ENCODE measurements around the gene PDE7B.

PDE7B gene

GRCh38 chr6:135813401-135813800 lies 38.1 kb upstream of the PDE7B start:
- no peak overlapping the region for H3K9ac ChIP-seq (ENCODE audit: low read length)
- no peak overlapping the region for H3K27ac ChIP-seq (ENCODE audit: low read depth, low read length)
- no peaks in the 10 kb centered on the region for H3K79me2 ChIP-seq (ENCODE audit: control insufficient read depth, insufficient read depth, low read length)
- H4K8ac ChIP-seq (ENCODE audit: low read depth, low read length), result no peak overlapping the region
- H3K4ac ChIP-seq (ENCODE audit: low read depth, low read length), result no peak overlapping the region
- H2BK5ac ChIP-seq (ENCODE audit: low read length), result no peak overlapping the region
- H3K27me3 ChIP-seq (ENCODE audit: insufficient read depth, low read length, poor library complexity), result no peaks in the 10 kb centered on the region
- H3K79me1 ChIP-seq (ENCODE audit: low read length), result no peaks in the 10 kb centered on the region
- no peak overlapping the region for H3K56ac ChIP-seq (ENCODE audit: low read length)
- H3K4me2 ChIP-seq (ENCODE audit: low read length), result no peak overlapping the region
- no peak overlapping the region for H3K23ac ChIP-seq (ENCODE audit: low read length)
- no CpG with 5 or more reads among the region's 6 CpGs for WGBS (ENCODE audit: extremely low coverage, insufficient coverage, low lambda C conversion rate)
- no peak overlapping the region for H3K18ac ChIP-seq (ENCODE audit: low read length)
- H4K5ac ChIP-seq (ENCODE audit: low read length), result no peak overlapping the region
- no peak for DNase-seq
- H2BK15ac ChIP-seq (replicated peaks; ENCODE audit: low read depth), result no peak overlapping the region
- no peak overlapping the region for H2BK120ac ChIP-seq (ENCODE audit: low read depth, low read length)
- no peaks in the 10 kb centered on the region for H3K4me1 ChIP-seq (ENCODE audit: control insufficient read depth, low read depth, low read length)
- H3K4me3 ChIP-seq (ENCODE audit: low read length), result no peak overlapping the region
- H2AK5ac ChIP-seq (ENCODE audit: low read length), result no peak overlapping the region
- H3K36me3 ChIP-seq (ENCODE audit: control insufficient read depth, insufficient read depth, low read length), result no peaks in the 10 kb centered on the region

DNA sequence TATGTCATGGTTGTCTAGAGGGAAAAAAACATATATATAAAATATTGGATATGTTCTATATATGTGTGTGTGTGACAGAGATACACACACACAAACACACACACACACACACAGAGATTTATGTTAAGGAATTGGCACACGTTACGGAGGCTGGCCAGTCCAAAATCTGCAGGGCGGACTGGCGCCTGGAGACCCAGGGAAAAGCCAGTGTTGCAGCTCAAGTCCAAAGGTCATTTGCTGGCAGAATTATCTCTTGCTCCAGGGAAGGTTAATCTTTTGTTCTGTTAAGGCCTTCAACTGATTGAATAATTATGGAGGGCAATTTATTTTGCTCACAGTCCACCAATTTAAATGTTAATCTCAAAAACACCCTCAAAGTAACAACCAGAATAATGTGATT lies 37.5 kb upstream of the PDE7B start:
- Histone ChIP-seq H2BK5ac (ENCODE audit: low read length) (no peak overlapping the region), H3K4me2 (ENCODE audit: low read length) (no peak overlapping the region), H3K27me3 (ENCODE audit: insufficient read depth, low read length, poor library complexity) (no peaks in the 10 kb centered on the region), H4K8ac (ENCODE audit: low read depth, low read length) (no peak overlapping the region), H3K4me3 (ENCODE audit: low read length) (no peak overlapping the region), H3K79me2 (ENCODE audit: control insufficient read depth, insufficient read depth, low read length) (no peaks in the 10 kb centered on the region), H3K36me3 (ENCODE audit: control insufficient read depth, insufficient read depth, low read length) (no peaks in the 10 kb centered on the region), H3K23ac (ENCODE audit: low read length) (no peak overlapping the region), H3K9ac (ENCODE audit: low read length) (no peak overlapping the region), H3K56ac (ENCODE audit: low read length) (no peak overlapping the region), H2BK15ac (replicated peaks; ENCODE audit: low read depth) (no peak overlapping the region), H2AK5ac (ENCODE audit: low read length) (no peak overlapping the region), H2BK120ac (ENCODE audit: low read depth, low read length) (no peak overlapping the region), H3K27ac (ENCODE audit: low read depth, low read length) (no peak overlapping the region), H4K5ac (ENCODE audit: low read length) (no peak overlapping the region), H3K18ac (ENCODE audit: low read length) (no peak overlapping the region), H3K79me1 (ENCODE audit: low read length) (no peaks in the 10 kb centered on the region), H3K4me1 (ENCODE audit: control insufficient read depth, low read depth, low read length) (no peaks in the 10 kb centered on the region), H3K4ac (ENCODE audit: low read depth, low read length) (no peak overlapping the region)
- DNase-seq, result no peak
- WGBS (ENCODE audit: extremely low coverage, insufficient coverage, low lambda C conversion rate), result no CpG with 5 or more reads among the region's 4 CpGs

- DNase-seq, result no peak
- H3K4me2 ChIP-seq (ENCODE audit: low read length), result no peak overlapping the region
- no peaks in the 10 kb centered on the region for H3K79me2 ChIP-seq (ENCODE audit: control insufficient read depth, insufficient read depth, low read length)
Measured at GRCh38 chr6:135815216-135815615, 36.3 kb upstream of the PDE7B start.

GRCh38 chr6:135817035-135817434 lies 34.5 kb upstream of the PDE7B start:
- no peak overlapping the region for H2BK15ac ChIP-seq (replicated peaks; ENCODE audit: low read depth)
- DNase-seq, result no peak
- H4K5ac ChIP-seq (ENCODE audit: low read length), result no peak overlapping the region
- no peak overlapping the region for H3K18ac ChIP-seq (ENCODE audit: low read length)
- no peak overlapping the region for H2BK120ac ChIP-seq (ENCODE audit: low read depth, low read length)
- no peak overlapping the region for H2AK5ac ChIP-seq (ENCODE audit: low read length)
- H3K4me2 ChIP-seq (ENCODE audit: low read length), result no peak overlapping the region
- H3K79me1 ChIP-seq (ENCODE audit: low read length), result no peaks in the 10 kb centered on the region
- H3K4me3 ChIP-seq (ENCODE audit: low read length), result no peak overlapping the region
- H4K8ac ChIP-seq (ENCODE audit: low read depth, low read length), result no peak overlapping the region
- H3K27ac ChIP-seq (ENCODE audit: low read depth, low read length), result no peak overlapping the region
- H3K36me3 ChIP-seq (ENCODE audit: control insufficient read depth, insufficient read depth, low read length), result no peaks in the 10 kb centered on the region
- no peak overlapping the region for H3K56ac ChIP-seq (ENCODE audit: low read length)
- H3K4ac ChIP-seq (ENCODE audit: low read depth, low read length), result no peak overlapping the region
- H3K23ac ChIP-seq (ENCODE audit: low read length), result no peak overlapping the region
- H2BK5ac ChIP-seq (ENCODE audit: low read length), result no peak overlapping the region
- no peaks in the 10 kb centered on the region for H3K4me1 ChIP-seq (ENCODE audit: control insufficient read depth, low read depth, low read length)
- H3K79me2 ChIP-seq (ENCODE audit: control insufficient read depth, insufficient read depth, low read length), result no peaks in the 10 kb centered on the region
- no peaks in the 10 kb centered on the region for H3K27me3 ChIP-seq (ENCODE audit: insufficient read depth, low read length, poor library complexity)
- WGBS (ENCODE audit: extremely low coverage, insufficient coverage, low lambda C conversion rate), result no CpG with 5 or more reads among the region's 2 CpGs
- H3K9ac ChIP-seq (ENCODE audit: low read length), result no peak overlapping the region

More at GRCh38 chr6:135815216-135815615, 36.3 kb upstream of the PDE7B start:
- H3K27ac ChIP-seq (ENCODE audit: low read depth, low read length), result no peak overlapping the region
- no peak overlapping the region for H2AK5ac ChIP-seq (ENCODE audit: low read length)
- no peak overlapping the region for H3K9ac ChIP-seq (ENCODE audit: low read length)
- no peak overlapping the region for H4K8ac ChIP-seq (ENCODE audit: low read depth, low read length)
- no peak overlapping the region for H3K23ac ChIP-seq (ENCODE audit: low read length)
- no peak overlapping the region for H4K5ac ChIP-seq (ENCODE audit: low read length)
- no peak overlapping the region for H3K4ac ChIP-seq (ENCODE audit: low read depth, low read length)
- H3K4me1 ChIP-seq (ENCODE audit: control insufficient read depth, low read depth, low read length), result no peaks in the 10 kb centered on the region
- no peak overlapping the region for H2BK5ac ChIP-seq (ENCODE audit: low read length)
- H3K36me3 ChIP-seq (ENCODE audit: control insufficient read depth, insufficient read depth, low read length), result no peaks in the 10 kb centered on the region
- no peak overlapping the region for H3K4me3 ChIP-seq (ENCODE audit: low read length)
- no peak overlapping the region for H2BK15ac ChIP-seq (replicated peaks; ENCODE audit: low read depth)
- H3K27me3 ChIP-seq (ENCODE audit: insufficient read depth, low read length, poor library complexity), result no peaks in the 10 kb centered on the region
- WGBS (ENCODE audit: extremely low coverage, insufficient coverage, low lambda C conversion rate), result no CpG with 5 or more reads among the region's 4 CpGs
- H3K56ac ChIP-seq (ENCODE audit: low read length), result no peak overlapping the region
- H2BK120ac ChIP-seq (ENCODE audit: low read depth, low read length), result no peak overlapping the region
- H3K18ac ChIP-seq (ENCODE audit: low read length), result no peak overlapping the region
- H3K79me1 ChIP-seq (ENCODE audit: low read length), result no peaks in the 10 kb centered on the region

DNA sequence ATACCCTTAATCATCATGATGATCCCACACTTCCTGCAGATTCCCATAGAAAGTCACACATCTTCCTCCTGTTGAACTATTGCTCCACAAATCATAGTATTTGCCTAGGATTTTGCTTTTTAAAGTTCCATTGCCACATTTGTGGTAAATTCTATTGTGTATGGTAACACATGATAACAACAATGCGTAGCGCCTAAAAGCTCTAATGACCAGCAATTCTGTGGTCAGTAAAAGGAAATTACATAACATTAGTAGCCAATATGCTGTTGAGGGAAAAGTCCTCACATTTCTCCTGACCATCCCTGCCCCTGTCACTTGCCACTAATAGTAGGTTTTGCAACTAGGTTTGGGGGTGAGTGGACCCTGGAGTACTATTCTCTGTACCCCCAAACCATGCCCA lies 31.8 kb upstream of the PDE7B start:
- Histone ChIP-seq H3K4me3 (ENCODE audit: low read length) (no peak overlapping the region), H4K5ac (ENCODE audit: low read length) (no peak overlapping the region), H3K27me3 (ENCODE audit: insufficient read depth, low read length, poor library complexity) (no peaks in the 10 kb centered on the region), H2BK120ac (ENCODE audit: low read depth, low read length) (no peak overlapping the region), H3K36me3 (ENCODE audit: control insufficient read depth, insufficient read depth, low read length) (no peaks in the 10 kb centered on the region), H2BK15ac (replicated peaks; ENCODE audit: low read depth) (no peak overlapping the region), H3K4me1 (ENCODE audit: control insufficient read depth, low read depth, low read length) (no peaks in the 10 kb centered on the region), H3K23ac (ENCODE audit: low read length) (no peak overlapping the region), H3K27ac (ENCODE audit: low read depth, low read length) (no peak overlapping the region), H3K4ac (ENCODE audit: low read depth, low read length) (no peak overlapping the region), H3K9ac (ENCODE audit: low read length) (no peak overlapping the region), H3K79me2 (ENCODE audit: control insufficient read depth, insufficient read depth, low read length) (no peaks in the 10 kb centered on the region), H2BK5ac (ENCODE audit: low read length) (no peak overlapping the region), H2AK5ac (ENCODE audit: low read length) (no peak overlapping the region), H3K18ac (ENCODE audit: low read length) (no peak overlapping the region), H3K79me1 (ENCODE audit: low read length) (no peaks in the 10 kb centered on the region), H3K4me2 (ENCODE audit: low read length) (no peak overlapping the region), H3K56ac (ENCODE audit: low read length) (no peak overlapping the region), H4K8ac (ENCODE audit: low read depth, low read length) (no peak overlapping the region)
- DNase-seq, result no peak
- WGBS (ENCODE audit: extremely low coverage, insufficient coverage, low lambda C conversion rate), result no CpG with 5 or more reads among the region's 2 CpGs

- H3K79me1 ChIP-seq (ENCODE audit: low read length), result no peaks in the 10 kb centered on the region
- H3K4me2 ChIP-seq (ENCODE audit: low read length), result no peak overlapping the region
- H3K36me3 ChIP-seq (ENCODE audit: control insufficient read depth, insufficient read depth, low read length), result no peaks in the 10 kb centered on the region
- no peak overlapping the region for H3K18ac ChIP-seq (ENCODE audit: low read length)
- no peak overlapping the region for H4K8ac ChIP-seq (ENCODE audit: low read depth, low read length)
- WGBS (ENCODE audit: extremely low coverage, insufficient coverage, low lambda C conversion rate), result no CpG with 5 or more reads among the region's 6 CpGs
- H3K79me2 ChIP-seq (ENCODE audit: control insufficient read depth, insufficient read depth, low read length), result no peaks in the 10 kb centered on the region
- H4K5ac ChIP-seq (ENCODE audit: low read length), result no peak overlapping the region
- no peak overlapping the region for H2AK5ac ChIP-seq (ENCODE audit: low read length)
- H3K4me1 ChIP-seq (ENCODE audit: control insufficient read depth, low read depth, low read length), result no peaks in the 10 kb centered on the region
- H3K9ac ChIP-seq (ENCODE audit: low read length), result no peak overlapping the region
- no peak for DNase-seq
- no peak overlapping the region for H3K4ac ChIP-seq (ENCODE audit: low read depth, low read length)
- no peak overlapping the region for H2BK120ac ChIP-seq (ENCODE audit: low read depth, low read length)
- H2BK15ac ChIP-seq (replicated peaks; ENCODE audit: low read depth), result no peak overlapping the region
- H3K56ac ChIP-seq (ENCODE audit: low read length), result no peak overlapping the region
- no peak overlapping the region for H2BK5ac ChIP-seq (ENCODE audit: low read length)
- H3K4me3 ChIP-seq (ENCODE audit: low read length), result no peak overlapping the region
- no peaks in the 10 kb centered on the region for H3K27me3 ChIP-seq (ENCODE audit: insufficient read depth, low read length, poor library complexity)
- H3K23ac ChIP-seq (ENCODE audit: low read length), result no peak overlapping the region
- no peak overlapping the region for H3K27ac ChIP-seq (ENCODE audit: low read depth, low read length)
Measured at GRCh38 chr6:135820340-135820739, 31.2 kb upstream of the PDE7B start.
